Stimulated activated CD4-positive, alpha-beta T cell treated with anti-CD3 and anti-CD28 coated beads, Interleukin-15, amount 100 ng/mL, for 24 hours (primary cell): Measurements from ENCODE around the gene SERPINB12.
A peak's percentile ranks its signal among the peaks of the same experiment; 100 is the strongest.

Experiments
- DNase-seq: peaks from one replicate; pipeline ENCODE4 v3.0.0-alpha.2; 2020

The SERPINB12 gene

GRCh38 chr18:63551769-63552168 is 9.6 kb downstream of the SERPINB12 start:
- DNase-seq: no peak

GRCh38 chr18:63552581-63552980 is 10.4 kb downstream of the SERPINB12 start:
- DNase-seq: no peak

GRCh38 chr18:63553081-63553480 is 10.9 kb downstream of the SERPINB12 start:
- no peak for DNase-seq

- no peak for DNase-seq
Measured at GRCh38 chr18:63559567-63560491, 17.7 kb downstream of the SERPINB12 start.

- no peak for DNase-seq
Measured at GRCh38 chr18:63562284-63562683, 20.1 kb downstream of the SERPINB12 start.

- no peak for DNase-seq
Measured at GRCh38 chr18:63564021-63564420, 21.9 kb downstream of the SERPINB12 start.

GRCh38 chr18:63564561-63564960 is 22.4 kb downstream of the SERPINB12 start:
- DNase-seq: no peak

GRCh38 chr18:63567276-63567675 is 25.1 kb downstream of the SERPINB12 start:
- no peak for DNase-seq

DNA sequence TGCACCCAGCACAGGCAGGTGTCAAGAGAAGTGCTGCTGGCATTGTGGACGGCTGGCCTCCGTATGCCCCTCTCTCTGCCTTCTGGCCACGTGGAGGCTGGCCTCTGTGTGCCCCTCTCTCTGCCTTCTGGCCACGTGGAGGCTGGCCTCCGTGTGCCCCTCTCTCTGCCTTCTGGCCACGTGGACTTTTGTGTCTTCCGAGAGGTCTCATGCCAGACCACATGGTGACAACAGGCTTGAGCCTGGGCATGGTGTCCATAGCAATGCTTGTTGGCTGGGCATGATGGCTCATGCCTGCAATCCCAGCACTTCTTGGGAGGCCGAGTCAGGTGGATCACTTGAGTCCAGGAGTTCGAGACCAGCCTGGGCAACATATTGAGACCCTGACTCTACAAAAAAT is 25.7 kb downstream of the SERPINB12 start:
- no peak for DNase-seq

- no peak for DNase-seq
Measured at GRCh38 chr18:63570721-63571120, 28.6 kb downstream of the SERPINB12 start.

GRCh38 chr18:63575681-63576080 is 33.5 kb downstream of the SERPINB12 start:
- DNase-seq: no peak

- peak; percentile 20 for DNase-seq
Measured at GRCh38 chr18:63578357-63578958, 36.3 kb downstream of the SERPINB12 start.

DNA sequence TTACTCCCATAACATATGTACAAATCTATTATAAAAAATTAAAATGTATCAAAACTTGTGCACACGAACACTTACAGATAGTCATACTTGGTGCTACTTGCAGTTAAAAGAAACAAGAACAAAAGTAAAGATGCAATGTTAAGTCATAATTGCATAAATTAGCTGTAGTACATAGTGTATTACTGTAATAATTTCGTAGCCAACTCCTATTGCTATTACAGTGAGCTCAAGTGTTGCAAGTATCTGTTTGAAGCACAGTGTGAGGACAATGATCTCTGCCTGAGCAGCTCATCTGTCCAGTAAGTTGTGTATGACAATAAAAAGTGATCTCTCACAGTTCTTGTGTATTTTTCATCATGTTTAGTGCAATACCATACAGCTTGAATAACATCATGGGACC is 37.4 kb downstream of the SERPINB12 start:
- DNase-seq: no peak

DNA sequence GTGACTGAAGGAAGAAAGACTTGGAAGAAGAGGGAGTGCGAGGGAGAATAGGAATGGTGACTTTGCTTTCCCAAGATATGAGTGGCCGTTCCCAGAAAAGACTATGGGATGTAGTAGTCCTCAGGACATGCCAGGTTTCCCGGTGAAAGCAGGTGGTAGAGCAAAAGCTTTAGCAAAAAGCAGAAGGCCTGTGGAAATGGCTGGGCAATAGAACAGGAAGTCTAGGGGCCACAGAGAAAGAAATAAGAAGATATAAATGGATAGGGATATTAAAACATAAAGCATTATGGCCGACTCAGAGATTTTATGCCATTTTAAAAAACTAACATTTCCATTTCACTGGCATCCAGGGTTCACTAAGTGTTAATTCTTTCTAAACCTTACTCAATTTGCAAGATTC is 43.8 kb downstream of the SERPINB12 start:
- DNase-seq: no peak

DNA sequence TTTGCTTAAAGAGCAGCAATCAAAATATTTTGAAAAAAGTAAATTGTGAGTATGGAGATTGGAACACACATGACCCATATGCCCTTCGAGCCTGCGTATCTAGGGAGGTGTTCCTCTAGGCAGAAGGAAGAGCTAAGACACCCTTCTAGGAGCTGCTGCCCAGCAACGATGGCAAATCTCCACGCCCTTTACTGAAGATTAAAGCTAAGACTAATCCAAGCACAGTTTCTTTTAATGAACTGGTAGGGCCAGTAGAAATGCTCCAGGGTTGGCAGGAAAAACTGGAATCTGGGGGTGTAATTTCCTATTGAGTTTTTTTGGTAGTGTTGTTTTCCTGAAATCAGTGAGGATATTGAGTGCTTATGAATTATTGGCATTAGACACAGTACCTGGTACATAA is 44.3 kb downstream of the SERPINB12 start:
- DNase-seq: no peak

DNA sequence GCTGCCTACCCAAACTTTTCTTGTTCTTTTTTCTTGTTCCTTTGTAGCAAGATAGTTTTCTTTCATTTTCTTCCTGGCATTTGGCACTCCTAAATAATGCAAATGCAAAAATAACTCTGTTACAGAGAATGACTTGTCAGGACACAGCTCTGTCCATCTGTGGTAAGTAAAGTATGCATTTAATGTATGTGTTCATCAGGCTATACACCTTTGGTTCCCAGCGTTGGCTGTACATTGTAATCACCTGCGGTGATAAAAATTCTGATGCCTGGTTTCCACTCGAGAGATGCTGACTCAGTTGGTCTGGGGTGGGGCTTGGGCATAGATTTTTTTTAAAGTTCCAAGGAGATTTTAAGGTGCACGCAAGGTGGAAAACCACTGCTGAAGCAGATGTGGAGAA is 44.8 kb downstream of the SERPINB12 start, which contains the start of gene SERPINB13:
TSS of gene SERPINB13 (plus strand) at position 378 of the 400 bp plus-strand sequence. CDS start 1,325 bp downstream, outside the sequence.
- DNase-seq: no peak

DNA sequence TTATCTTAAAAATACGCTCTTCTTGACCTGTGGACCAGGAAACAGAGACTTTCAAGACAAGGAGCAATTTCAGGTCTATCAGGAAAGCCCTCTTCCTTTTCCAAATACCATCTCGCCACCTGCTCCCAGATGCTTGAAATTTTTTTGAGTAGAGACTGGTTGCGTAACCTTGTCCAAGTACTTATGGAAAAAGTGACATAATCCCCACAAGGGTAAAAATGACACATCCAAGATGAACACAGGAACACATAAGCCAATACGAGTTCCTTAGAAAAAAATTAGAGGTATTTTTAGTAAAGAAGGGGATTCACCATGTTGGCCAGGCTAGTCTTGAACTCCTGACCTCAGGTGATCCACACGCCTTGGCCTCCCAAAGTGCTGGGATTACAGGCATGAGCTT is 46.7 kb downstream of the SERPINB12 start:
- no peak for DNase-seq

- DNase-seq: no peak
Measured at GRCh38 chr18:63590373-63590772, 48.2 kb downstream of the SERPINB12 start.

- no peak for DNase-seq
Measured at GRCh38 chr18:63590966-63591695, 49.0 kb downstream of the SERPINB12 start.

DNA sequence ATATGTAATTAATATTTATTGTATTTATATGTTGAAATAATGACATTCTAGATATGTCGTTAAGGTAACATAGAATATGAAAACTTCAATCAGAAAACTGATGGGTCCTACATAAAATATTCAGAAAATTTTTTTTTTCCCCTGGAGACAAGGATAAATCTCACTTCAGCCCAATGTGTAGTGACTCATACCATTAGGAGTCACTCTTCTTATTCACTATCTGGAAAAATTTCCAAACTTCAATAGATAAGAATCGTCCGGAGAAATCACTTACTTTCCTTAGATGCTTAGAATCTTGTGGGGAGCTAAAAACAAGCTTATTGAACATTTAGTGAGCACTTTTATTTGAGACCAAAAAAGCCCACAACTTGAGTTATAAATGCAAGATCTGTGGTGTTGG is 49.6 kb downstream of the SERPINB12 start:
- no peak for DNase-seq

GRCh38 chr18:63592471-63592870 is 50.3 kb downstream of the SERPINB12 start:
- DNase-seq: no peak

GRCh38 chr18:63596964-63597363 is 54.8 kb downstream of the SERPINB12 start:
- DNase-seq: no peak

GRCh38 chr18:63603355-63603754 is 61.2 kb downstream of the SERPINB12 start:
- no peak for DNase-seq

DNA sequence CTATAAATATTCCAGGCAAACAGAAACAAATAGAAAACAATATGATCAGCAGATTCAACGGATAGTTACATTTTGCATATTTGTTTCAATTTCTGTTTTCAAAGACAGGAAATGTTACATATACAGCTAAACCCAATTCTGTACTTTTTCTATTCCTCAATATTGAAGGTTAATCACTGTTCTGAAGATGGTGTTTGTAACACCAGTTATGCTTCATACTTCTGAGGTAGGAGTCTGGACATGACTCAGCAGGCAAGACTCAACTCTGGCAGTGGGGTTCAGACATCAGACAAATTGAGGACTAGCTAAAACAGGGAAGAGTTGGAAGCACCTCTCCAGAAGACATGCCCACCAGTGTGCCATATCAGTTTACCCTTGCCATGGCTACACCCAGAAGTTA is 61.6 kb downstream of the SERPINB12 start:
- DNase-seq: no peak
